HFF-Myc (cell line): ENCODE results near the gene RARRES2.

ENCODE experiments used
- DNase-seq: peaks from one replicate; pipeline ENCODE4 v3.0.0-alpha.2; 2011; ENCODE audit warnings: low read depth; ENCODE audit errors: extremely low read depth
- H3K4me3 ChIP-seq: replicated peaks from 2 replicates; pipeline ENCODE4 v1.5.1; 2011; ENCODE audit warnings: low read depth, mild to moderate bottlenecking, control low read depth, low read length
- TF ChIP-seq, protein P1 (sequence below): IDR thresholded peaks from 2 replicates; pipeline ENCODE4 v1.5.1; 2012; ENCODE audit warnings: mild to moderate bottlenecking, low read depth, low read length, control low read depth; ENCODE audit errors: missing control alignments

Gene RARRES2

DNA sequence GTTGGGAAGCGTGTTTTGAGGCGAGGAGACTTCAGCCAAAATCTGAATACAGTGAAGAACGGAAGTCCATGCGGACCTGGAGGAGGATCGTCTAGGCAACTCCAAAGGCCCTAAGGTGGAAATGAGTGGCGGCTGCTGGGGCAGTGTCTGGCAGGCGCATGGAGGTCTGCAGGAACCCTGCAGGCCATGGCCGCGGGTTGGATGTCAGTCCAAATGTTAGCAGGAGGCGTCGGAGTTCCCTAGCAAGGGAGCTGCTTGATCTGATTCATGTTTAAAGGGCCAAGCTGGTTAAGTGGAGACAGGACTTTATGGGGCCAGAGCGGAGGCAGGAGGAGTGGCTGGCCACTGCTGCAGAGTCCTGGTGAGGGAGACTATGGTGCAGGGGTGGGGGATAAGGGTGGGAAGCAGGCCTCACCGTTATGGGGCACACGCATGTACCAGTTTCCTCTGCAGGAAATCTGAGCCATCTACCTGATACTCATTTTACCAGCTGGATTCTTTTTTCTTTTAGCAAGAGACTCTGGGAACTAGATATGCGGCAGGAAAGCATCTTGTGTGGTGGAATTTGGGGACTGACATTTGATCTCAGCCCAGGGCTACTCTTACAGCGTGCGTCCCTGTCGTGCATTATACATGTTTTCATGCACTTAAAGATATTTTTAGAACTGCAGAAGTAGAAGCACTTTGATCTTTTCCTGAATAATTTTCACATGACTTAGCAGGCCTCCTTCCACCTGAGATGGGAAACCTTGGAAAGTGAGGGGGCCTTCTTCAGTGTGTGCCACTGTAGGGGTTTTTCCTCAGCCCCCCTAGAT lies 20.6 kb upstream of the RARRES2 start:
- no peak for DNase-seq
- H3K4me3 ChIP-seq = no peak overlapping the region
- TF ChIP-seq, protein P1, sequence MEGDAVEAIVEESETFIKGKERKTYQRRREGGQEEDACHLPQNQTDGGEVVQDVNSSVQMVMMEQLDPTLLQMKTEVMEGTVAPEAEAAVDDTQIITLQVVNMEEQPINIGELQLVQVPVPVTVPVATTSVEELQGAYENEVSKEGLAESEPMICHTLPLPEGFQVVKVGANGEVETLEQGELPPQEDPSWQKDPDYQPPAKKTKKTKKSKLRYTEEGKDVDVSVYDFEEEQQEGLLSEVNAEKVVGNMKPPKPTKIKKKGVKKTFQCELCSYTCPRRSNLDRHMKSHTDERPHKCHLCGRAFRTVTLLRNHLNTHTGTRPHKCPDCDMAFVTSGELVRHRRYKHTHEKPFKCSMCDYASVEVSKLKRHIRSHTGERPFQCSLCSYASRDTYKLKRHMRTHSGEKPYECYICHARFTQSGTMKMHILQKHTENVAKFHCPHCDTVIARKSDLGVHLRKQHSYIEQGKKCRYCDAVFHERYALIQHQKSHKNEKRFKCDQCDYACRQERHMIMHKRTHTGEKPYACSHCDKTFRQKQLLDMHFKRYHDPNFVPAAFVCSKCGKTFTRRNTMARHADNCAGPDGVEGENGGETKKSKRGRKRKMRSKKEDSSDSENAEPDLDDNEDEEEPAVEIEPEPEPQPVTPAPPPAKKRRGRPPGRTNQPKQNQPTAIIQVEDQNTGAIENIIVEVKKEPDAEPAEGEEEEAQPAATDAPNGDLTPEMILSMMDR = no peak

DNA sequence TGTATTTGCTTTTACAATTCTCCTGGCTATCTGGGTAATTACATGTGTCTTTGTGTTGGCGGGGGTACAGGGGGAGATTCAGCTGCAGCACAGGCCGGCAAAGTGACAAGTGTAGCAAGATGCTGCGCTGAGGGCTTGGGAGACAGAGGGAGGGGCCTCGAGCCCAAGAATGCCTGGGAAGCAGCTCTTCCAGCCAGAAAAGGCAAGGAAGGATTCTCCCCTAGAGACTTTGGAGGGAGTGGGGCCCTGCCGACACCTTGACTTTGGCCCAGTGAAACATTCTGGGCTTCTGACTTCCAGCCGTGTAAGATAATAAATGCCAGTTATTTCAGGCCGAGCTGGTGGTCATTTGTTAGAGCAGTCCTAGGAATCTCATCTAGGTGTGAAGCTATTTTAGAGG lies 20.0 kb upstream of the RARRES2 start:
- H3K4me3 ChIP-seq = no peak overlapping the region
- no peak for DNase-seq
- TF ChIP-seq, protein P1 = no peak

DNA sequence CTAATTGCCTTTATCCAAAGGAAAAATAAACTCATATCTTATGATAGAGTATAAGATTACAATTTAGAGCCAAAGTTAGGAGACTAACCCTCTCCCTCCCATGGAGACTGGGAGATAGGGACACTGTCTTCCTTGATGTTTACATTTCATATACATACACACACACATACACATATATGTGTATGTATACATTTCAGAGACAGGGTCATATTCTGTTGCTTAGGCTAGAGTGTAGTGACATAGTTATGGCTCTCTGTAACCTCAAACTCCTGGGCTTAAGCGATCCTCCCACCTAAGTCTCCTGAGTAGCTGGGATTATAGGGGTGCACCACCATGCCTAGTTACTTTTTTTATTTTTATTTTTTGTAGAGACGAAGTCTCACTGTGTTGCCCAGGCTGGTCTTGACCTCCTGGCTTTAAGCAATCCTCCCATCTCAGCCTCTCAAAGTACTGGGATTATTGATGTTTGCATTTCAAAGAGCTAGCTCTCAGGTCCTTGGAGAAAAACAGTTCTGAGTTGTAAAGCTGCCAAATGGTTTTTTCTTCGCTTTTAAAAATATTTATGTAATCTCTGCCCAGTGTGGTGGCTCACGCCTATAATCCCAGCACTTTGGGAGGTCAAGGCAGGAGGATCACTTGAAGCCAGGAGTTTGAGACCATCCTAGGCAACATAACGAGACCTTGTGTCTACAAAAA lies 19.1 kb upstream of the RARRES2 start:
- DNase-seq = no peak
- no peak overlapping the region for H3K4me3 ChIP-seq
- TF ChIP-seq, protein P1 = no peak

DNA sequence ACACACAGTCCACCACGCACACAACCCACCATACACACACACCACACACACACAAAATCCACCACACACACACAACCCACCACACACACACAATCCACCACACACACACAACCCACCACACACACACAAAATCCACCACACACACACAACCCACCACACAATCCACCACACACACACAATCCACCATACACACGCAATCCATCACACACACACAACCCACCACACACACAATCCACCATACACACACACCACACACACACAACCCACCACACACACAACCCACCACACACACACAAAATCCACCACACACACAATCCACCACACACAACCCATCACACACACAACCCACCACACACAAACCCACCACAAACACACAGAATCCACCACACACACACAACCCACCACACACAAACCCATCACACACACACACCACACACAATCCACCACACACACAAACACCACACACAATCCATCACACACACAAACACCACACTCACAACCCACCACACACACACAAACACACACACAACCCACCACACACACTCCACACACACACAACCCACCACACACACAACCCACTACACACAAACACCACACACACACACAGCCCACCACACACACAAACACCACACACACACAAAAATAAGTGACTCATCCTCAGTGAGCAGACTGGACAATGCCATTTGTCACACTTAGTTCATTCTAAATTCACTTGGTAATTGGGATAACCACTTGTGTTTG lies 18.4 kb upstream of the RARRES2 start:
- no peak overlapping the region for H3K4me3 ChIP-seq
- no peak for DNase-seq
- TF ChIP-seq, protein P1 = no peak

DNA sequence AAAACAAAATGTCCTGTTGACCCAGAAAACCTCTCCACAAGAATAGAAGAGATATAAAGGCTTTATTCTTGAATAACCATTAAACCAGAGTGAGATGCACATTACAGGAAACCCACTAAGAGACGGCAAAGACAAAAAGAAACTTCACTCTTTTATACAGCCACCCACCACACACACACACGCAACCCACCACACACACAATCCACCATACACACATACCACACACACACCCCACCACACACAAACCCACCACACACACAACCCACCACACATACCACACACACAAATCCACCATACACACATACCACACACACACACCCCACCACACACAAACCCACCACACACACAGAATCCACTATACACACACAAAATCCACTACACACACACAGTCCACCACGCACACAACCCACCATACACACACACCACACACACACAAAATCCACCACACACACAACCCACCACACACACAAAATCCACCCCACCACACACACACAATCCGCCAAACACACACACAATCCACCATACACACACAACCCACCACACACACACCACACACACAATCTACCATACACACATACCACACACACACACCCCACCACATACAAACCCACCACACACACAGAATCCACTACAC lies 17.7 kb upstream of the RARRES2 start:
- DNase-seq = no peak
- no peak overlapping the region for H3K4me3 ChIP-seq
- TF ChIP-seq, protein P1 = no peak

DNA sequence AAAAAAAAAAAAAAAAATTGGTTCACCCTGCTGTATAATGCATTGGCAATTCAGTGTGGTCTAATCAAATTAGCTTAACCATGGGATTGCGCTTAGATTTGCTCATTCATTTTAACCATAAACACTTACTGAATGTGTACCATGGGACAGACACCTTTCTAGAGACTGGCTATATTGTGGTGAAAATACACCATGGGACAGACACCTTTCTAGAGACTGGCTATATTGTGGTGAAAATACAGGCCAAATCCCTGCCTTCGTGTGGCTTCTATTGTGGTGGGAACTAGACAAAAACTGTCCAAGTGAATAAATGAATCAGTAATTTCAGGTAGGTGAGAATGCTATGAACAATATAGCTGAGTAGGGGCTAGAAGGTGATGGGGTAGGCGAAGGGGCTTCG lies 17.0 kb upstream of the RARRES2 start:
- H3K4me3 ChIP-seq = no peak overlapping the region
- no peak for DNase-seq
- TF ChIP-seq, protein P1 = no peak
